Stimulated activated CD4-positive, alpha-beta T cell treated with anti-CD3 and anti-CD28 coated beads, Interleukin-2, amount 100 ng/mL, for 4 hours (primary cell): ENCODE data around the gene ARHGEF16.

ENCODE experiments used
- DNase-seq: peaks from one replicate; pipeline ENCODE4 v3.0.0-alpha.2; 2020; ENCODE audit warnings: low read depth

ARHGEF16 gene

GRCh38 chr1:3502641-3503524, 48.4 kb downstream of the ARHGEF16 start:
- DNase-seq = no peak

- no peak for DNase-seq
These were observed 49.0 kb downstream of the ARHGEF16 start for GRCh38 chr1:3503525-3503886.

DNA sequence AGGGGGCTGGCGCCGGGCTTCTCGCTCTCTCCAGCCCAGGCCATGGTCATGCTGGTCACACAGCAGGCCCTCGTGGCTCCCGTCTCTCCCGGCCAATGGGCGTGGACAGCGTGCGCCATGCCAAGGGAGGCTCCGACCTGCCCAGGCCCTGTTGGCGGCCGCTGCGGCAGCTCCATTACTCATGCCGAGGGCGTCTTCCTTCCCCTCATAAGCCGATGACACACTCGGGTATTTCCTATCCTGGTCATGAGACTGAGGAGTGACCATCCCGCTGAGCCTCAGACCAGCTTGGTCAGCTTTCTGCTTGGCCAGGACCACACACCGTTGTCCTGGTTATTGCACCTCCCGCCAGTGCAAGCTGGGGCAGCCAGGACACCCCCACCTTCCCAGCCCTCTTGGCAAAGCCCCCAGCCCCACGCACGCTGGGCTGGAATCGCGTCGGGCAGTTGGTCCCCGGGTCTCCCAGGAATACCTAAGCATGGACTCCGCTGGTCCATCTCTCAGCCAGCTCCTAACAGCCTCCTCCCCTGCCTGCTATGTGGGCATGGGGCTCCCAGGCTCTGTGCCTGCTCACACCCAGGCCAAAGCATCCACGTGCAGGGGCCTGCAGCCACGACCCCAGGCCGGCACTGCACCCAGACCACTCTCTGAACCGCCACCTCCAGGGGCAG, 49.8 kb downstream of the ARHGEF16 start:
- DNase-seq = no peak

- no peak for DNase-seq
These were observed 50.3 kb downstream of the ARHGEF16 start for GRCh38 chr1:3504822-3505153.

GRCh38 chr1:3505161-3505560, 50.7 kb downstream of the ARHGEF16 start:
- DNase-seq = no peak

GRCh38 chr1:3506041-3506440, 51.6 kb downstream of the ARHGEF16 start:
- DNase-seq = no peak

DNA sequence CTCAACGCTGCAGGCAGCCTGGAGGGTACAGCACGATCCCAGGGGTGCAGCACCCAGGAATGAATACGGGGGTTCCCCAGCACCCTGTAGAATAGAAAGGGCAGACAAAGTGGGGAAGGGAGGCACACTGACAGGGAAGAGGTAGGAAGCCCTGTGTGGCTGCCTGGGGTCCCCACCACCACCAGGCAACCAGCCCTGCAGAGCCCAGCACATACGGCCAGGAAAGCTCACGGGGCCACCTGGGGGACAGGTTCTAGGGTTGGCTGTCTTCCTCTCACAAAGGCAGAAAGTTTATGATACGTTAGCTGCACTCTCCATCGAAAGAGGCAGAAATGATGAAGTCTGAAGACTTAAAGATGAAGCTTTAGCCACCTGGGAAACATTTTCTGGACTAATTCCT, 52.5 kb downstream of the ARHGEF16 start:
- DNase-seq = no peak

- no peak for DNase-seq
These were observed 53.3 kb downstream of the ARHGEF16 start for GRCh38 chr1:3507636-3508275.

- DNase-seq = no peak
These were observed 54.4 kb downstream of the ARHGEF16 start for GRCh38 chr1:3508757-3509415.

DNA sequence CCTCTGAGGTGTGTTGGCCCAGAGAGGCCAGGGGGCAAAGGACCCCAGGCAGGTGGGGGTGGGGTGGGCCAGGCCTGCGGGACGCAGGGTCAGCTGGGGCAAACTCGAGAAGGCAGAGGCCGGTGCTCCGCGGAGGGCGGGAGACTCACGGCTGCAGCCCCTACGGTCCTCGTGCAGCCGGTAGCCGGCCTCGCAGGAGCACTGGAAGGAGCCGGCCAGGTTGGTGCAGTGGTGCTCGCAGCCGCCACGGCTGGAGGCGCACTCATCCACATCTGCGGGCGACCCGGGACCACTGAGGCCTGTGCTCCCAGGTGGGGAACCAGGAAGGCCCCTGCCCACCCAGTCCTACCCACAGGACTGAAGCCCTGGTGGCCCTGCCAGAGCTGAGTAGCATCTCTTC, 55.3 kb downstream of the ARHGEF16 start:
- DNase-seq = no peak

DNA sequence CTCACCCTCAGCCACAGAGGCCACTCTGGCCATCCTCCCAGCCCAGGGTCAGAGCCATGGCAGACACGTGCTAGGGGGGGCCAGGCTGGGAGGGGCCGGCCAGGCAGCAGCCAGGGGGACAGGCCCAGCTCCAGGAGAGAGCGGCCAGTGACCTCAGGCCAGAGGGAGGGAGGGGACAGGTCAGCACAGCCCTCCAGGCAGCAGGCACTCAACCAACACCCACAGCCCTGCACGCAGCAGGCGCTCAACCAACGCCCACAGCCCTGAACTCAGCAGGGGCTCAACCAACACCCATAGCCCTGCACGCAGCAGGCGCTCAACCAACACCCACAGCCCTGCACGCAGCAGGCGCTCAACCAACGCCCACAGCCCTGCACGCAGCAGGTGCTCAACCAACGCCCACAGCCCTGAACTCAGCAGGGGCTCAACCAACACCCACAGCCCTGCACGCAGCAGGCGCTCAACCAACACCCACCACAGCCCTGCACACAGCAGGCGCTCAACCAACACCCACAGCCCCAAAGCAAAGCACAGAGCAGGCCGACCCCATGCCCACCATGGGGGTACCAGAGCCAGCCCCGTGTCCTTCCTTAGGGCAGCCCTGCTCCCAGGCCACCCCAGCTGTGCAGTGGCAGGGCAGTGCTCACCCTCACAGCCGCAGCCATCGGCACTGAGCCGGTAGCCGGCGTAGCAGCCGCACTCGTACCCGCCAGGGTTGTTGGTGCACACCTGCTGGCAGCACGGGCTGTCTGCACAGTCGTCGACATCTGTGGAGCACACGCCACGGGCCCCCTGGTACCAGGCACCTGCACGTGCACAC, 55.9 kb downstream of the ARHGEF16 start:
- no peak for DNase-seq

DNA sequence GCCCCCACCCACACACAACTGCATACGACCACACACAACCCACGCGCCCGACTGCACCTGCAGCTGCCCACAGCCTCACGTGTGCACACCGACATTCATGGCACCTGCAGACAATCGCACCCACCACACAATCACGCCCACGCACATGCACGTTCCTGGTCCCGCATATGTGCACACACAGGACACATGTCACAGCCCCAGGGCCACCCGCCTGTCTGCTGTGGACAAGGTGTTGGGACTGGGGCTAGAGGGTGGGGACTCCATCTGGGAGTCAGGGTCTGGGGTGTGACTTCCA, 56.4 kb downstream of the ARHGEF16 start:
- DNase-seq = no peak

DNA sequence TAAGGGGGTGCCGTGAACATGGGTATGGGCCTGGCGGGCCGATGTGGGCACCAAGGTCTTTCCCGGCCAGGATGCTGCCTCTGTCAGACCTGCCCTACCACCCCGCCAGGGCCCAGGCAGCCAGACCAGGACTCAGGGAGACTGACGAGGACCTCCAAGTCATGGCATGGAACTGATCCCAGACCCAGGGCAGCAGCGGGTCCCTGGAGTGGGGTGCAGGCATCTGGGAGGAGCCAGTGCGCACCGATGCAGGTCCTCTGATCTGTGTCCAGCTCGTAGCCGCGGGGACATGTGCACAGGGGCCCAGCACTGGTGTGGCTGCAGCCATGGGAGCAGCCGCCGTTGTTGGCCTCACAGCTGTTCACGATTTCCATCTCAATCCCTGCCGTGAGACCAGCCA, 56.8 kb downstream of the ARHGEF16 start:
- no peak for DNase-seq

DNA sequence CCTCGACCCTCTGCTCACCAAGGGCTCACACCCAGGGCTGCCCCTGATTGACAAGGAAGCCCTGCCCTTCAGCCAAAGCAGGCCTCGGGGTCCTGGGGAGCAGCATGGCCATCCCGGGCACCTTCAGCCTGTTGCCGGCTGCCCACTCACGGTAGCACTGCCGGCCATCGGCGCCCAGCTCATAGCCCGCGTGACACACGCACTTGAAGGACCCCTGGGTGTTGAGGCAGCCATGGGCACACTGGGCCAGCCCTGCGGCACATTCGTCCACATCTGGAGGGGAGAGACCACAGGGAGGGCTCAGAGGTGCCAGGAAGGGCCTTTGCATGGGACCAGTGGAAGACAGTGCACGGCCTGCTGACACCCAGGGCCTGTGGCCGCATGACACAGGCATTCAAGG, 57.4 kb downstream of the ARHGEF16 start:
- DNase-seq = no peak

DNA sequence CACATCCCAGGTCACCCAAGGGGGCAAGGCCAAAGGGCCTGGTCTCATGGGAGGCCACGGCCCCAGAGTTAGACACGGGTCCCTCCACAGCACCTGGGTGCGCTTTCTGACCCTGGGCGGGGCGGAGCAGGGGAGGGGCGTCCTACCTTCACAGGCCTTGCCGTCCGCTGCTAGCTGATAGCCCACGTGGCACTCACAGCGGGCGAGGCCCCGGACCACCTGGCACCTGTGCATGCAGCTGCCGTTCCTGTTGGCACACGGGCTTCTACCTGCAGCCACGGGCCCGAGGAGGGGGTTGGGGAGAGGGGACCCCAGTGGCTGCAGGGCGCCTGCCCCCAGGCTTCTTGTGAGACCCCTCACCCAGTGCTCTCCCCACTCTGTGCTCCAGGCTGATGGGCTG, 59.9 kb downstream of the ARHGEF16 start:
- DNase-seq = no peak

GRCh38 chr1:3515272-3515671, 60.8 kb downstream of the ARHGEF16 start:
- DNase-seq = no peak

GRCh38 chr1:3515774-3516480, 61.5 kb downstream of the ARHGEF16 start:
- DNase-seq = no peak

DNA sequence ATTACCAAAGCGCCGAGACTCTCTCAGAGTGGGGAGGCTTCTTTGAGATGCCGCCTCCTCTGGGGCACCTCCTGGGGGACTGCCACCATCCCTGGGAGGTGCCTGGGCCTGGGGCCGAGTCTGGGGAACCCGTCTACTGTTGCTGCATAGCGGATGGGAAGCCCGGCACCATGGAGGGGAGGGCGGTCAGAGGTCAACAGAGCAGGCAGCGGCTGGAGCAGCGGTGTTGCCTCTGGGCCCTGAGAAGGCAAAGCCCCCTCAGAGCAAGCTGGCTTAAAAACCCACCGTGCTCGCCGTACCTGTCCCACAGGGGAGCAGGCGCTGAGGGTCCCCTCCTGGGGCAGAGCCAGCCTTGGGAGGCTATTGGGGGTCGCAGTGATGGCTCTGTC, 62.0 kb downstream of the ARHGEF16 start:
- no peak for DNase-seq

DNA sequence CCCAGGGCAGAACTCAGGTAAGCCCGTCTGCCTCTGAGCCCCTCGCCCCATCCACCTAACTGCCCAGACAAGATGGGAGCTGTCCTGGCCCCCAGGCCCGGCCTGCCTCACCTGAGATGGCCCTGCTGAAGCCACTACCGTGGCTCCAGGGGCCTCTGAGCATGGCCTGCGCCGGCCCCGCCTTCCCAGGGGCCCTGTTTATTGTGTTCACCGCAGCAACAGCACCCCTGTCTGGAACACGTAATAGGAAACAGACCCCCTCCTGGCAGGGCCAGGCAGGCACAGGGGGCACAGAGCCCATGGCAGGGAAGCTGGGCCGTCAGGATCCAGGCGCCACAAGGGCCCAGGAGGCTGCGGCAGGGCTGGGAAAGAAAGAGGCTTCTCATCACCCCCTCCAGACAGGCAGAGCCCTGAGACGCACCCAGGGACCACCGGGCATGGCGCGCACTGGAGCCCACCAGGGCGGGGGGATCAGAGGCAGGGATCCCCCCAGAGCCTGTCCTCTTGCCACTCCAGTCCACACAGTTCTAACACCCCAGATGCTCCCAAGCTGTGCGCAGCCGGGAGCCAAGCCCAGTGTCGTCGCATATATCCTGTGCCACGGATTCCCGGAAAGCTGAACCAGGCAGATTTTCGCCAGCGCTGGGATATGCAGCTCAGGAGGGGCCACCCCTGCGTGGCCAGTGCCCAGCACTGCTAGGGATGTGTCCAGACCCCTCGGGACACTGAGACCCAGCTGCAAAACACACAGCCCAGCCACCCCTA, 62.6 kb downstream of the ARHGEF16 start:
- DNase-seq = no peak

- DNase-seq = no peak
These were observed 63.8 kb downstream of the ARHGEF16 start for GRCh38 chr1:3518256-3518655.

GRCh38 chr1:3518756-3519155, 64.3 kb downstream of the ARHGEF16 start:
- DNase-seq = no peak
